Measurements from ENCODE around the gene ROR2.

The ROR2 gene

GRCh38 chr9:91864380-91864779 is 85.6 kb downstream of the ROR2 start:
- DNase-seq: no peak

- no peak for DNase-seq
Measured at GRCh38 chr9:91863469-91863868, 86.6 kb downstream of the ROR2 start.

GRCh38 chr9:91858213-91859030 is 91.6 kb downstream of the ROR2 start:
- DNase-seq: no peak

- no peak for DNase-seq
Measured at GRCh38 chr9:91857291-91858212, 92.5 kb downstream of the ROR2 start.

GRCh38 chr9:91856419-91856818 is 93.6 kb downstream of the ROR2 start:
- DNase-seq: no peak

- DNase-seq: no peak
Measured at GRCh38 chr9:91855196-91855595, 94.8 kb downstream of the ROR2 start.

- no peak for DNase-seq
Measured at GRCh38 chr9:91852801-91853347, 97.2 kb downstream of the ROR2 start.

GRCh38 chr9:91849694-91850093 is 100.3 kb downstream of the ROR2 start:
- no peak for DNase-seq

GRCh38 chr9:91848146-91848545 is 101.9 kb downstream of the ROR2 start:
- DNase-seq: no peak

GRCh38 chr9:91847581-91848091 is 102.4 kb downstream of the ROR2 start:
- DNase-seq: no peak

- DNase-seq: no peak
Measured at GRCh38 chr9:91845879-91846278, 104.1 kb downstream of the ROR2 start.

- DNase-seq: no peak
Measured at GRCh38 chr9:91844701-91845291, 105.2 kb downstream of the ROR2 start.

GRCh38 chr9:91844190-91844589 is 105.8 kb downstream of the ROR2 start:
- no peak for DNase-seq

- no peak for DNase-seq
Measured at GRCh38 chr9:91843623-91844148, 106.3 kb downstream of the ROR2 start.

- DNase-seq: no peak
Measured at GRCh38 chr9:91843093-91843492, 106.9 kb downstream of the ROR2 start.

GRCh38 chr9:91842358-91843049 is 107.5 kb downstream of the ROR2 start:
- DNase-seq: no peak

- no peak for DNase-seq
Measured at GRCh38 chr9:91841591-91841990, 108.4 kb downstream of the ROR2 start.

- no peak for DNase-seq
Measured at GRCh38 chr9:91840882-91841281, 109.1 kb downstream of the ROR2 start.

GRCh38 chr9:91840469-91840868 is 109.6 kb downstream of the ROR2 start:
- DNase-seq: no peak

GRCh38 chr9:91839926-91840465 is 110.0 kb downstream of the ROR2 start:
- no peak for DNase-seq

GRCh38 chr9:91837981-91838731 is 111.9 kb downstream of the ROR2 start:
- no peak for DNase-seq
